ENCODE results near the gene CCIN.
"Not testable (repeated sequence)": the region's sequence is repeated elsewhere in the genome, so short reads cannot be mapped to it uniquely, and the experiment has no call there.

Gene CCIN

DNA sequence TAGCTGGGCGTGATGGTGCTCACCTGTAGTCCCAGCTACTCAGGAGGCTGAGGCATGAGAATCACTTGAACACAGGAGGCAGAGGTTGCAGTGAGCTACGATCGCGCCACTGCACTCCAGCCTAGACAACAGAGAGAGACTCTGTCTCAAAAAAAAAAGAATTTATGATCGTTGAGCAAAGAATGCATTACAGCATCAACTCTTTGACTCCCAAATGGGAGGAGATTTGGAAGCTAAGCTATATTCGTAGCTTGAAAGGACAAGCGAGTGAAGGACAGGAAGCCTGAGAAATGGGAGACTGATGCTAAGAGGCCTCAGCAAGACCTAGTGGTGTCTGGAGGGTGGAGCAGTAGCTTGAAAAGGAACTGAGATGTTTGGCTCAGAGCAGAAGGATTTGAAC lies 10.3 kb upstream of the CCIN start:
- no peak for DNase-seq (ENCODE audit: low read depth)

DNA sequence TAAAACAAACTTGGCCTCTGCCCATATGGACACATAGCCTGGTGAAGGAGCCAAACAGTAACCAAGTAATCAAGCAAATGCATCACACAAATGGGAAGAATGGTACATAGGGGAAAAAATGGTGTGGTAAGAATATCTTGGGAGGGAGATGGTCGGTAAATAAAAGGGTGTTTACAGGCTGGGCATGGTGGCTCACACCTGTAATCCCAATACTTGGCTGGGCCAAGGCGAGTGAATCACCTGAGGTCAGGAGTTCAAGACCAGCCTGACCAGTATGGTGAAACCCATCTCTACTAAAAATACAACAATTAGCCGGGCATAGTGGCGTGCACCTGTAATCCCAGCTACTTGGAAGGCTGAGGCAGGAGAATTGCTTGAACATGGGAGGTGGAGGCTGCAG lies 9.7 kb upstream of the CCIN start:
- DNase-seq (ENCODE audit: low read depth) = not testable (repeated sequence)

DNA sequence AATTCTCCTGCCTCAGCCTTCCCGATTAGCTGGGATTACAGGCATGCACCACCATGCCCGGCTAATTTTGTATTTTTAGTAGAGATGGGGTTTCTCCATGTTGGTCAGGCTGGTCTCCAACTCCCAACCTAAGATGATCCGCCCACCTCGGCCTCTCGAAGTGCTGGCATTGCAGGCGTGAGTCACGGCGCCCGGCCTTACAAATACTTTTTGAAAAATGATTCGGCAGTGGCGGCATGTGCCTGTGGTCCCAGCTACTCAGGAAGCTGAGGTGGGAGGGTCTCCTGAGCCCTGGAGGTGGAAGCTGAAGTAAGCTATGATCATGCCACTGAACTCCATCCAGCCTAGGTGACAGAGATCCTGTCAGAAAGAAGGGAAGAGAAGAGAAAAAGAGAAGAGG lies 9.1 kb upstream of the CCIN start:
- not testable (repeated sequence) for DNase-seq (ENCODE audit: low read depth)

DNA sequence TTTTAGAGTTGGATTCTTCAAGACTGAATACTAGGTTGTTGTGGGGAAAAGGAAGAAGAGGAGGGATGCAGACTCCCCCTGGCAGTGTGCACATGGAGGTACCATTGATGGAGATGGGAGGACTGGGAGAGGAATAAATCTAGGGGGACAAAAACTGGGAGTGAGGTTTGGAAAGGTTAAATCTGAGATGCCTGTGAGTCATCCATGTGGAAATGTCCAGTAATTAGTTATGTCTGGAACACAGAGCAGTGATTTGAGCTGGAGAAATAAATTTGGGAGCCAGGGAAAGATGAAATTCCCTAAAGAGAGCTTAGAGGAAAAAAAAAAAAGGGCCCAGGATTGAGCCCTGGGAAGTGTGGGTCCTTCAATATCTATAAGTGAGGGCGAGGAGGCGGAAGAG lies 8.0 kb upstream of the CCIN start:
- no peak for DNase-seq (ENCODE audit: low read depth)

DNA sequence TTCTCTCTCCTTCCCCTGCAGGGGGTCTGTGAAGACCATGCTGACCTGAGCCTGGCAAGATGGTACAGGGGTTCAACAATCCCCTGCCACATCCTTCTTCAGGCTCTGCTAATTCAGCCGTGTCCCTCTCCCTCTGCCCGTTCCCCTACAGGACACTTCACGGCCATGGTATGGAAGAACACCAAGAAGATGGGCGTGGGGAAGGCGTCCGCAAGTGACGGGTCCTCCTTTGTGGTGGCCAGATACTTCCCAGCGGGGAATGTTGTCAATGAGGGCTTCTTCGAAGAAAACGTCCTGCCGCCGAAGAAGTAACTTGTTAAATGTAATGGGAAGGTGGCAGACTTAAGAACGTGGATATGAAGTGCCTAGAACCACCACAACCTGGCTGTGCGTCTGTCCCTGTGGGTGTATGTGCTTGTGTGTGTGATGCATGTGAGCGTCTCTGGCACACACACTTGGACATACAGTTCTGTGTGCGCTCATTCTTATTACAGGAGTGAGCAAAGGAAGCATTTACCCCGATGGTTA lies 6.9 kb upstream of the CCIN start:
- DNase-seq (ENCODE audit: low read depth) = no peak

DNA sequence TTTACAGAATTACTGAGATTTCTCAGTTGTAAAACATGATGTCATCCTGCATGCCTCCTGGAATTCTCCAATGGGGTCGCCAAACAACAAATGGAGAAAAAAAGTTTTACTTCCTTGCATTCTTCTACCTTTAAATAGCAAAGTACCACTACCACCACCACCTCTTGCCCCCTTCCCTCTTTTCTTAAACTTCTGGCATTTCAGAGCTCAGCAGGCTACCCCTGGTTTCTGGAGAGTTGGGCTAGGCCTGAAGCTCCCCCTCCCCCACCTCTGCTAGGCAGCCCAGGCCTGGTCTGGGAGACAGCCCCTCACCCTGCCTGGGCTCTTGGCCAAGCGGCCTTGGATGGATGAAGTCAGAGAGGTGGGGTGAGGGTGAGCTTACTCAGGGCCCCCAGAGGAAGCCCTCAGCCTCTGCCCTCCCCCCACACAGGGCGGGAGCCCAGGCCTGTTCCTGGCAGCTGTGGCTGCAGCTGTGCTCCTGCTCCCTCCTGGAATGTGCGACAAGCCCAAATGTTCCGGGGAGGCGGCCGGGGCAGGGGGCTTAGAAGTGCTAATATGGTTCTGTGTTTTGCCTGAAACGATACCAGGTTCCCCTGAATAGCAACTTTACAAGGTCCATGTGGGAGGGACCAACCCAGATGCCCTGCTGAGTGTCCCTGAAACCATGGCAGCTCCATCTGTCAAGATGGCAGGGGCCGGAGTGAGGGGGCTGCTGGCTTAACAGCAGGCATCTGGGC lies 6.0 kb upstream of the CCIN start:
- DNase-seq (ENCODE audit: low read depth) = no peak

DNA sequence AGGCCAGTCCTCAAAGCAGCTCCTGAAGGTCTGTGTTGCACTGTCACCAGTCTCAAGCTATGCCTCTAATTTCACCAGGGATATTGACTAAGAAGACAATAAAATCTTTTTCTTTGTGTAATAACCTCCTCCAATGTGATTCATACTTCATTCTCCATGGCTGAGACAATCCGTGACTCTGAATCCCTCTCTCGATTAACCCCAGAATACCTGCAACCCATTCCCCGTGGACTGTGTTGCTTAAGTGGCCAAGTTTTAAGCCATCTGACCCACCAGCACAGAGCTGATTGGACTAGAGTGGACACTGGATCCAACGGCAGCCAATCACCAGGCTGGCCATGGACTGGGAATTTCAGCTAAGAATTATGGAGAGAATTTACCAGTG lies 5.4 kb upstream of the CCIN start:
- DNase-seq (ENCODE audit: low read depth) = no peak

DNA sequence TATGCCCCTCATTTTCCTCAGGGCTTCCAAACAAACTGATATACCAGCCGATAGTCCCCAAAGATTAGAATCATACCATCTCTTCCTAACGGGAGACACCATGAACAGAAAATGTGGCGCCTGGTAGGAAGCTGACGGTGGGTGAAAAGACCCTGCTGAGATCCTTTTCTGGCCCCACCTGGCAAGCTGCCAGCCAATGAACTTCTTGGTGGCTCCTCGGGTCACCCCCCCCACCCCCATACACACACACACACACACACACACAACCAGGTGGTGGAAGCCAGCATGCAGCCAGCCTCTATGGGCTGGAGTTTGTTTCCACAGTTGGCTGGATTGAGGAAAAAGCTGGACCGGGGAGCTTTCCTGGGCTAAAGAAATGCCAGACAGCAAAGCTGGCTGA lies 4.8 kb upstream of the CCIN start:
- DNase-seq (ENCODE audit: low read depth) = no peak

DNA sequence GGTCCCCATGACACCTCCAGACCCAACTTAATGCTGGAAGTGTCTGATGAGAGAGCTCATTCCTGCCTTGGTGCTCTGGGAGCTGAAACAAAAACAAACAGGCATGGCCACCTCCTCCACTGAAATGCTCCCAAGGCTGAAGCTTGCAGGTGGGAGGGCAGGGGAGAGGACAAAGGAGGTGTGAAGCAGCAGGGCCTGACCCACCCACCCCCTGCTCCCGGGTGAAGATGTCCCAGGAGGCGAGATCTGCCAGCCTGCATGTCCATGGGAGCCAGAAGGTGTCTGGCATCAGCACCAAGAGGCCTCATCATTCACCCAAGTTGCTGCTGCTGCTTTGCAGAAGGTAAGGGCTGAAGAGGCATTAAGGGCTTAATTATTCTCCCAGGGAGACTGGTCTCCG lies 4.2 kb upstream of the CCIN start:
- DNase-seq (ENCODE audit: low read depth) = no peak

DNA sequence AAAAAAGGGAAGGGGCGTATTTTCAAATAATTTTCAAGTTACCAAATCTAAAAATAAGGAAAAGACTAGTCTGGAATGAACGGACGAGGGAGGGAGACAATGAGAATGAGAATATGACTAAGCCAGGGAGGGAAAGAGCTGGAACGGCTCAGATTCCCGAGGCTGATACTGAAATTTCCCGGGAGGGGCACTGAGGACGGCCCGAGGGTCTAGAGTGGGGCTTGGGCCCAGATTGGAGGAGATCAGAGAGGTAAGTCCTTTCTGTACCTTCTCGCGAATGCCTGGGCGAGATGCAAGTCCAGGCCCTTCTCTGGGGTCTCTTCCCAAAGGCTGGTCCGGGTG lies 3.4 kb upstream of the CCIN start:
- no peak for DNase-seq (ENCODE audit: low read depth)

DNA sequence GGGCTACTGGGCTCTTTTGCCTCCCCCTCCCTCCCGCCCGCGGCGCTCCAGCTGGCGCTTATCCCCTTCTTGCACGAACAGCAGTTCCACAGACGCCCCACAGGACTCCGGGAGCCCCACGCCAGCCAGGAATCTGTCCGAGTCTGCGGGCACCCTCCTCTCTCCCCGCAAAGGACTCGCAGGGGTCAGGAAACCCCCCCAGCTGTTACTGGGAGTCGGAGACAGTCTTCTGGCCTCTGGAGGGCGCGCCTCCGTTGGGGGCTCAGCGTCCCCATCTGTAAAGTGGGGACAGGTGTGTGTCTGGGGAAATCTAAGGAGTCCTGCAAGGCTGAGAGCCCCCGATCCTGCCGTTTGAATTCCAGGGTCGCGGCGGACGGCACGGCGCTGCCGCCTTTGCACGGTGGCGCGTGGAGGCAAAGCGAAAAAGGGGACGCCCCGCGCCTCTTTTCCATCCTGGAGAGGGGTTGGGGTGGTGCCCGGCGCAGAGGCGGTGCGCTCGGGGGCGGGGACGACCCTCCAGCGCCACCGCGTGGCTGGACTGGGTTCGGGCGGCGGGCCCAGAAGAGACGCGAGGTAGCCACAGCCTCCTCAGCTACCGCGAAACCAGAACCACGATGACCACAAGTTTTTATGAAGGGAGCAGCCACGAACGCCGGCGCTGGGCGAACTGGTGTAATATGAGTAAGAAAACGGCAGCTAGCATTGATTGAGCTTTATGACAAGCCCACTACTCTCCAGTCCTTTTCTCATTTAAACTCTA lies 2.8 kb upstream of the CCIN start:
- peak; percentile 71 for DNase-seq (ENCODE audit: low read depth)

DNA sequence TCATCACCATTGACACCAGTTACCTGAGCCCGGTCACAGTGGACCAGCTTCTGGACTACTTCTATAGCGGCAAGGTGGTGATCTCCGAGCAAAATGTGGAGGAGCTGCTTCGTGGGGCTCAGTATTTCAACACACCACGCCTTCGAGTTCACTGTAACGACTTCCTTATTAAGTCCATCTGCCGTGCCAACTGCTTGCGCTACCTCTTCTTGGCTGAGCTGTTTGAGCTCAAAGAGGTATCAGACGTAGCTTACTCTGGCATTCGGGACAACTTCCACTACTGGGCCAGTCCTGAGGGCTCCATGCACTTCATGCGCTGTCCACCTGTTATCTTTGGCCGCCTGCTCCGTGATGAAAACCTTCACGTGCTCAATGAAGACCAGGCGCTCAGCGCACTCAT lies 520 bp downstream of the CCIN start:
- no peak for DNase-seq (ENCODE audit: low read depth)

DNA sequence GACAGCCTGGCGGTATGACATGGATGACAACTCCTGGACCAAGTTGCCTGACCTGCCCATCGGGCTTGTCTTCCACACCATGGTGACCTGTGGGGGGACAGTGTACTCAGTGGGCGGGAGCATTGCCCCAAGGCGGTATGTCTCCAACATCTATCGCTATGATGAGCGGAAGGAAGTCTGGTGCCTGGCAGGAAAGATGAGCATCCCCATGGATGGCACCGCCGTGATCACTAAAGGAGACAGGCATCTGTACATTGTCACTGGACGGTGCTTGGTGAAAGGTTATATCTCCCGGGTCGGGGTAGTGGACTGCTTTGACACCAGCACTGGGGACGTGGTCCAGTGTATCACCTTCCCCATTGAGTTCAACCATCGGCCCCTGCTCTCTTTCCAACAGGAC lies 1.3 kb downstream of the CCIN start:
- DNase-seq (ENCODE audit: low read depth) = no peak

DNA sequence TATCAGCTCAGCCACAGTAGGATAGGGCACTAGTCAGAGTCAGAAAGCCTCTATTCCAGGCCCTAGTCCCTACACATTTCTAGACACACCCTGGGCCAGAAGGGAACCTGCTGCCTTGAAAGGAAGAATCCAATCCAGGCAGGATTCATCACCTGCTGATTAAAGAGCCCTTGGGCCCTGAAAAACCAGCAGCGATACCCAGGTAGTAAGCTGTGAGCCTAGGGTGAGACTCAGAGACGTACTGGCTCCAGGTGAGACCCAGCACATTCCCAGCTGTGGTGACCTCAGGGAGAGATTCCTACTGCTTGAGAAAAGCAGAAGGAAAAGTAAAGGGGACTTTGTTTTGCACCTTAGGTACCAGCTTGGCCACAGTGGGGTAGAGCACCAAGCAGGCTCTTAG lies 4.7 kb downstream of the CCIN start:
- DNase-seq (ENCODE audit: low read depth) = no peak

DNA sequence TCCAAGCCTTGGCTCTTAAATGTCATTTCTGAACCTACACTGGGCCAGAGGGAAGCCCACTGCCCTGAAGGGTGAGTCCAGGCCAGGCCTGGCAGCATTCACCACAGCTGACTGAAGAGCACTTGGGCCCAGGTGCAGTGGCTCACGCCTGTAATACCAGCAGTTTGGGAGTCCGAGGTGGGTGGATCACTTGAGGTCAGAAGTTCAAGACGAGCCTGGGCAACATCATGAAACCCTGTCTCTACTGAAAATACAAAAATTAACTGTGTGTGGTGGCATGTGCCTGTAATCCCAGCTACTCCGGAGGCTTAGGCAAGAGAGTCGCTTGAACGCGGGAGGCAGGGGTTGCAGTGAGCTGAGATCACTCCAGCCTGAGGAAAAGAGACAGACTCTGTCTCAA lies 5.1 kb downstream of the CCIN start:
- no peak for DNase-seq (ENCODE audit: low read depth)

DNA sequence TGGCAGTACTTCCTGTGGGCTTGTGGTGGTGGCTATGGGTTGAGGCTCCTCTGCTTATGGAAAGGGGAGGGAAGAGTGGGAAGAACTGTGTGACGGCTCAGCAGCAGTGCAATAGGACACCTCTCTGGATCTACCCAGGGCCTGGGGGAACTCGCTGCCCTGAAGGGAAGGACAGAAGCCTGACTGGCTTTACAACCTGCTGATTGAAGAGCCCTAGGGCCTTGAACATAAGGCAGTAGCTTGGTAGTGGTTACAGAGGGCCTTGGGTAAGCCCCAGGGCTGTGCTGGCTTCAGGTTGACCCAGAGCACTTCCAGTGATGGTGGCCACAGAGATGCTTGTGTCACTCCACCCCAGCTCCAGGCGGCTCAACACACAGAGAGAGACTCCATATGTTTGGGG lies 5.5 kb downstream of the CCIN start:
- no peak for DNase-seq (ENCODE audit: low read depth)

DNA sequence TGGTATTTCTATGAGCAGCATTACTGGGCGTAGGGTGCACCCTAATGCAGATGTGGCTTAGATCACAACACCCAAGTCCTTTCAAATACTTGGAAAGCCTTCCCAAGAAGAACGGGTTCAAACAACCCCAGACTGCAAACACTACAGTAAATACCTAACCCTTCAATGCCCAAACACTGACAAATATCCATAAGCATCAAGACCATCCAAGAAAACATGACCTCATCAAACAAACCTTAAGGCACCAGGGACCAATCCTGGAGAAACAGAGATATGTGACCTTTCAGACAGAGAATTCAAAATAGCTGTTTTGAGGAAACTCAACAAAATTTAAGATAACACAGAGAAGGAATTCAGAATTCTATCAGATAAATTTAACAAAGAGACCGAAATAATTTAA lies 6.0 kb downstream of the CCIN start:
- not testable (repeated sequence) for DNase-seq (ENCODE audit: low read depth)

DNA sequence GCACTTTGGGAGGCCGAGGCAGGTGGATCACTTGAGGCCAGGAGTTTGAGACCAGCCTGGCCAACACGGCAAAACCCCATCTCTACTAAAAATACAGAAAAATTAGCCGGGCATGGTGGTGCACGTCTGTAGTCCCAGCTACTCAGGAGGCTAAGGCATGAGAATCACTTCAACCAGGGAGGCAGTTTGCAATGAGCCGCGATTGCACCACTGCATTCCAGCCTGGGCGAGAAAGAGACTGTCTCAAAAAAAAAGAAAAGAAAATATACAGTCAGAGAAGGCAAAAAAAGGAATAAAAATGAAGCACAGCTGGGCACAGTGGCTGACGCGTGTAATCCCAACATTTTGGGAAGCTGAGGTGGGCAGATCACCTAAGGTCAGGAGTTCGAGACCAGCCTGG lies 7.3 kb downstream of the CCIN start:
- not testable (repeated sequence) for DNase-seq (ENCODE audit: low read depth)

DNA sequence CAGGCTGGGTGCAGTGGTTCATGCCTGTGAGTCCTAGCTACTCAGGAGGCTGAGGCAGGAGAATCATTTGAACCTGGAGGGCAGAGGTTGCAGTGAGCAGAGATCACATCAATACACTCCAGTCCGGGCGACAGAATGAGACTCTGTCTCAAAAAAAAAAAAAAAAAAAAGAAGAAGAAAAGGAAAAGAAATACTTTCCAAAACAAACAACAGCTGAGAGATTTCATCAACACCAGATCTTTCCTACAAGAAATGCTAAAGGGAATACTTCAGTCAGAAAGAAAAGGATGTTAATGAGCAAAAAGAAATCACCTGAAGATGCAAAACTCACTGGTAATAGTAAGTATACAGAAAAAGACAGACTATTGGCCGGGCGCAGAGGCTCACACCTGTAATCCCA lies 8.4 kb downstream of the CCIN start:
- no peak for DNase-seq (ENCODE audit: low read depth)

DNA sequence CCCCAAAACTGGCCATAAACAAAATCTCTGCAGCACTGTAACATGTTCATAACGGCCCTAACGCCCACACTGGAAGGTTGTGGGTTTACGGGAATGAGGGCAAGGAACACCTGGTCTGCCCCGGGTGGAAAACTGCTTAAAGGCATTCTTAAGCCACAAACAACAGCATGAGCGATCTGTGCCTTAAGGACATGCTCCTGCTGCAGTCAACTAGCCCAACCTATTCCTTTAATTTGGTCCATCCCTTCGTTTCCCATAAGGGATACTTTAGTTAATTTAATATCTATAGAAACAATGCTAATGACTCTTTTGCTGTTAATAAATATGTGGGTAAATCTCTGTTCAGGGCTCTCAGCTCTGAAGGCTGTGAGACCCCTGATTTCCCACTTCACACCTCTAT lies 11.1 kb downstream of the CCIN start:
- DNase-seq (ENCODE audit: low read depth) = not testable (repeated sequence)

DNA sequence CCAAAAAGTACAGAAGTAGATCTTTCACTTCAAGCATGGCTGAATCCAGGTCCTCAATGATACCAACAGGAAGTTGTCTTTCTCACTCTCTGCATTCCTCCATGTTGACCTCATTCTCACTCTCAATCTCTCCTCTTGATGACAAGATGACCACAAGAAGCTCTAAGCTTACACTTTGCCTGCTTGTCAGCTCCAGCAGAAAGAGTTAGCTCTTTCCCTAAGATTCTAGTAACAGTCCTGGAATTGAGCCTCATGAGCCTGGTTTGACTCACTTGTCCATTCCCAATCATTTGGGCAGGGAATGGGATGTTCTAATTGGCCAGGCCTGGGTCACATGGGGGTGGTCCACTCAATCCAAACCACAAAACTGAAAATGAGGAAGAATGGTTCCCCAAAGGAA lies 18.2 kb downstream of the CCIN start:
- DNase-seq (ENCODE audit: low read depth) = no peak

DNA sequence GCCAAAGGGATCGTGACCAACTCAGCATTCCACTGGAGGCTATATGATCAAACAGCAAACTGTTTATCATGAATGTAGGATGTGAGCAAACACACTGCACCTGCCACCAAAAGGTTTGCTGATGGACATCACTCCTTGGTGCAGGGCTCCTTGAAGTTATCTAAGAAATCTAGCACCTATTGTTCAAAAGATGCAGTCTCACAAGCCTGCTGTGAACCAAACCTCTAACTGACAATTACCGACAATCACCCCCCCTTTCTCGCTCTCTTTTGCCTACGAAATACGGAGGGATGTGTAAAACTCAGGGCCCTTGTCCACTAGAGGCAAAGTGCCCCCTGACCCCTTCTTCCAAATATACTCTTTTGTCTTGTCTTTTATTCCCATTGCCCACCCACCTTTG lies 19.0 kb downstream of the CCIN start:
- no peak for DNase-seq (ENCODE audit: low read depth)

DNA sequence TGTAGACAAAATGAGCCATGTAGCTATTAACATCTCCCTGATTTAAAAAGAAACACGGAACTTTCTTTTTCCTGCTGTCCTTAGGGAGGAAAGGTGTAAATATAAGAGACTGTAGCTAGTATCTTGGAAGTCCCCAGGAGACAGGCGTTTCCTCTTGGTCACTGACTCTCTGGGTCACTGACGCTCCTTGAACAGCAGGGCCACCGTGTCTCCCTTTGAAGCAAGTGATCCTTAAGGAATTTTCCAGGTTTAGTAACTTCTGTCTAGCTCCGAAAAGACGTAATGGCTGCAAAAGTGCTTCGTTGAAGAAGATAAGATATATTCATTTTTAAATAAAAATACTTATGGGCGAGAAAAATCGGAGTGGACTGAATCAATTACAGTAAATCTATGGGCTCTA lies 20.8 kb downstream of the CCIN start:
- DNase-seq (ENCODE audit: low read depth) = no peak

Measured in stimulated activated CD8-positive, alpha-beta memory T cell treated with anti-CD3 and anti-CD28 coated beads, Interleukin-7, amount 100 ng/mL, for 24 hours (primary cell).